Measurements from ENCODE around the gene SPEN. TPM values are rescaled to one million over a fixed set of nuclear protein-coding genes. Genes with fewer than 3 reads are reported as not detected.
A peak's percentile ranks its signal among the peaks of the same experiment; 100 is the strongest.
"Not testable (repeated sequence)": the region's sequence is repeated elsewhere in the genome, so short reads cannot be mapped to it uniquely, and the experiment has no call there.

The SPEN gene
- polyA plus RNA-seq, 1 donor, result 68.7 TPM

DNA sequence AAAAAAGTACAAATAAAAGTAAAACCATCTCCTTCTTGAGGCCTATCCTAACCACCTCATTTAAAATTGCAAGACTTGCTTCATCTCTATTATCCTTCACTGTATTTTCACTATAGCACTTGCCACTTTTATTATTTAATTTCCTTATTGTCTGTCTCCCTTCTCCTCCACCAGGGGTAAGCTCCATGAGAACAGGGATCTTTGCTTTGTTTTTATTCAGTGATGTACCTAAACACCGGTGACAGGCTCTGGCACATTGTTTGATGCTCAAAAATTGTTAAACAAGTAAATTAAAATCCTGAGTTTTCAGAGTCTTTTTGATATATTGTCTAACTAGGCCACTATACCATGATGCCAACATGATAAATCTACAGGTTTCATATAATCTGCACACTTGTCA, 17.2 kb upstream of the SPEN start:
- DNase-seq, result no peak

DNA sequence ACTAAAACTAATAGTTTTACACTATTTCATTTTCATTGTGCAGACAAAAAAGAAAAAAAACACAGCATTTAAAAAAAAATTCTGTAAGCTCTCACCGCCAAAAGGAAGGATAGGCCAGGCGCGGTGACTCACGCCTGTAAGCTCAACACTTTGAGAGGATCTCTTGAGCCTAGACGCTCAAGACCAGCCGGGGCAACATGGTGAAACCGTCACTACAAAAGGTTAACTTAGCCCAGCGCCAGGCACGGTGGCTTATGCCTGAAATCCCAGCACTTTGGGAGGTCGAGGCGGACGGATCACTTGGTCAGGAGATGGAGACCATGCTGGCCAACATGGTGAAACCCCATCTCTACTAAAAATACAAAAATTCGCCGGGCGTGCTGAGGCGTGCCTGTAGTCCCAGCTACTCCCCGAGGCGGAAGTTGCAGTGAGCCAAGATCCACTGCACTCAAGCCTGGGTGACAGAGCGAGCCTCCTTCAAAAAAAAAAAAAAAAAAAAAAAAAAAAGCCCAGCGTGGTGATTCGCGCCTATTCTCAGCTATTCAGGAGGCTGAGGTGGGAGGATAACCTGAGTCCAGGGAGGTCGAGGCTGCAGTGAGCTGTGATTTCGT, 14.3 kb upstream of the SPEN start:
- no peak for DNase-seq

DNA sequence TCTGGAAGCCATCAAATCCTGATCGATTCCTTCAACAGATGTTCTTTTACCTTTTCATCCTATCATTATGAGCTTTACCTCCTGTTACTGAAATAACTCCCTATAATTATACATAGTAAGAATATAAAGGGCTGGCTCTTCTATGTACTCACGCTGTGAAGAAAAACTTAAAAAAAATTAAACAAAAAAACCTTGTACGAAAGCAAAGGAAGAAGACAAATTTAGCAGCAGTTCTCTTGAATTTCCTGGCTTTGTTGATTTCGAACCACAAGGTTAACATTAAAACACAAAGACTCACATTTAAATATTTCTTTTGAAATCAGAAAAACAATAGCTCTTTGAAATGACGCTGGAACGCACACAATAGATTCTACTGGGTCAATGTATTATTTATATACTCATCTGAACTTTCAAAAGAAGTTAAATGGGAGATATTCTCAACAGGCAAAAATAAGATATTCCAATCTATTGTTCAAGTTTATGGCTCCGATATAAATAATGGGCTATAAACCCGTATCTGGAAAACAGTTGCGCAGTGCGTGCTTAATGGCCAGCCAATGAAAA, 13.6 kb upstream of the SPEN start:
- no peak for DNase-seq

DNA sequence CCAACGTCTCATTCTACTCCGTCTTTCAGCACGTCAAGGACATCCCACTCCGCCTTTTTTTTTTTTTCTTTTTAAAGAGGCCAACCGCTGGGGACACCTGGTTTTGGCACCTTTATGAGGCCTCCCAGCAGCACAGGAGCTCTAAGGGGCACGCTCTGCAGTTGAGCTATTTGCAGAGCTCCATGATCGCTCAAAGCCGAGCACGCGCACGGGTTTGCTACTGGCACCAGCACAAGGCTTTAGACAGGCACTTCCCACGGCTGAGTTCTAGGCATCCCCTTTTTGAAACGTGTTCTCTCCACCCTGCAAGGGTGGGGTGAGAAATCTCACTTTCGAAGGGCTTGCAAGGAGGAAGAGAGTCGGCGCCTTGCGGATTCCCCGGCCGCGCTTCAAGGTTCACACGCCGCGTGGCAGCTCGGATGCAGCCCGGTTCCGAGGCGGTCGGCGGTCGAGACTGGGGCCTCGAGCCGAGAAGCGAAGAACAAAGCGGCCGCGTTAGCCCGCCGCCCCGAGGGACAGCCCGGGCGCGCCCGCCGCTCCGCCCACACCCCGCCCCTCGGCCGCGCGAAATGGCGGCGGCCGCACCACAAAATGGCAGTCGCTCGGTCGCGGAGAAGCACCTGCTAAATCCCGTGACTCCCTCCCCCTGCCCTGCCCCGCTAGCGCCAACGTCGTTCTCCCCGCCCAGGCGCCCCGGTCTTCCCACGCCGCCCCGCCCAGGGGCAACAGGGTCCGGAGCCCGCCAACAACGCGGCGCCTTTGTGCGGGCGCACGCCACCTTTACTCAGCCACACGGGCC, 12.9 kb upstream of the SPEN start:
- DNase-seq, result peak; percentile 95

DNA sequence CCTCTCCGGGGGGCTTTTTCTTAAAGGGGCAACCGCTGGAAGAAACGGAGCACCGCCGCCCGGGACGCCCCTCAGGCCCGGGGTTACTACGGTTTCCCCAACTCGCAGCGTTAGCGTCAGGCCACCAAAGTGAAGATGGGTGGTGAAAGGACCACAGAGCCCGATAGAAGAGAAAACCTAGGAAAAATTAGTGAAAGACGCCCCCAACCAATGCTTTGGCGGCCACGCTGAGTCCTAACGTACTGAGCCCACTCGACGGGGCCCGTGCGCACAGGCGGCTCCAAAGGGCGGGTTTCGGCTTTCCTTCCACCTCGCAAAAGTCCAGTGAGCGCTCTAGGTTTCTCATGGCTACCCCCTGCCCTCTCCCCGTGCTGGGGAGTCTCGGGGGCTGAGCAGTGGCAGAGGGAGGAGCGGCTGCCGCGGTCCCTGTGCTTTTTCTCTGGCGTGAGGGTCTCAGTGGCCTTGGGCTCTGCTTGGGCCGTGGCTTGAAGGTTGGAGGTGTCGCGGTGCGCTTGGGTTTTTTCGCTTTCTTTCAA, 12.2 kb upstream of the SPEN start:
- no peak for DNase-seq

DNA sequence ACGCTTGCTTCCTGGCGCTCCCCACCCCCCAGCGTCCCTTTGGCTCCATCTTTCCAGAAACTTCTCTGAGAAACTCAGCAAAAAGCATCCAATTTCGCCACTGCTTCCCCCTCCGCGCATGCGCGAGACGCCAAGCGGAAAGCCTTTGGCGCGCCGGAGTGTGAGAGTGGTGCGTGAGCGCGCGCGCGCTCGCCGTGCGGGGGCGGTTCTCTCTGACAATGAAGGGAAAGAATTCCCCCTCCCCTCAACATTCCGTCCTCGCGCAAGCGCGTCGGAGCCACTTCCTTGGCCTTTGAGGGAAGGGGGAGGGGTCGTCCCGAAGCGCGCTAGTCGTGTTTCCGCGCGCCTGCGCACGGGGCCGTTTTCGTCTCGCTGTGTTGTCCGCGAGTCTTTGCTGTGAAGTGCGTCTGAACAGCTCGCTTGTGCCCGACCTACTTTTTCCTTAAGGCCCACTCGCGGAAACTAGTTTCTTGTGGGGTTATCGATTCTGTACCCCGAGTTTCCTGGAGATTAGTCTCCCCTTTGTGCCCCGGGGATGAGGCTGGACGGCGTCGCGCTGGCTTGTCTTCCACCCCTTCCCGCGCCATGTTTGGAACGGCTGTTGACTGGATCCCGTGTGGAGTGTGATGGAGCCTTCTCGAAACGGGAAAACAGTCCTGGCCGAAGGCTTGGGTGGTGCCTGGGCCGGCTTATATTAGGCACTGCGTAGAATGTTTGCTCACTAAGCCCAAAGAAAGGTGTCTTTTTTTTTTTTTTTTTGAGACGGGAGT, 11.6 kb upstream of the SPEN start:
- DNase-seq, result peak; percentile 100

DNA sequence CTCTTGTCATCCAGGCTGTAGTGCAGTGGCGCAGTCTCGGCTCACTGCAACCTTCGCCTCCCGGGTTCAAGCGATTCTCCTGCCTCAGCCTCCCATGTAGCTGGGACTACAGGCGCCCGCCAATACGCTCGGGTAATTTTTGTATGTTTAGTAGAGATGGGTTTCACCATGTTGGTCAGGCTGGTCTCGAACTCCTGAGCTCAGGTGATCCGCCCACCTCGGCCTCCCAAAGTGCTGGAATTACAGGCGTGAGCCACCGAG, 11.1 kb upstream of the SPEN start:
- not testable (repeated sequence) for DNase-seq

DNA sequence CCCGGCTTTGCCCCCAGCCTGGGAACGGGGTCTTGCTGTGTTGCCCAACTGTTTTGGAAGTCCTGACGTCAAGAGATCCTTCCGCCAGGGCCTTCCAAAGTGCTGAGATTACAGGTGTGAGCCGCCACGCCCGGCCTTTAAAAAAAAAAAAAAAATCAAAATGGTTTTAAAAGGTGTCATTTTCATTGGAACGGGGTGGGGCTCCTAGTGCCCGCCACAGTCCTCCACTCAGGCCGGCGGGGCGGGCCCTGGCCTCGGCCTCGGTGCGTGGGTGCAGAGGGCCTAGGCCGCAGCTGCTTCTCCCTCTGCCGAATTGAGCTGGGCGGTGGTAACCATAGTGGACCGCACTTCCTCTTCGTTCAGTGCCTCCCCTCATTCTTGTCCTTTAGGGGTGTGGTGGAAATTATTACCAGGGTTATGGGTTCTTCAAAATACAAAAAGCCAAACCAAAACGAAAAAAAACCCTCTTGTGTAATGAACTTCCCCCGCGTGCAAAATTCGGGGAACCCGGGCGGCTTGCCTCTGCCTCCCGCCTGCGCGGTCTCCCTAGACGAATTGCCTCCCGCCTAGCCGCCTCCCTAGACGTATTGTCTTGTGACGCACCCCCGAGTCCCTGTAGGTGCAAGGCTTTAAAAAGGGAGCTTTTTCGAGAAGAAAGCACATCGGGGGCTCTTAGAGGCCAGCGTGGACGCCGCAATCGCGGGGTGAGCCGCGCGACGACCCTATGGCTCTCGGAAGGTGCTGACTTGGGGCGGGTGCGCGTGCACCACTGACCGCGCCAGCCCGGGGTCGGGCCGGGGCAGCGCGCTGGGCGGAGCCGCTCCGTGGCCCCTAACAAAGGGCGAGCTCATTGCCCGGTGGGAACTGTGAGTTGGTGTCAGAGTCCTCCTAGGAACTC, 10.5 kb upstream of the SPEN start:
- no peak for DNase-seq

DNA sequence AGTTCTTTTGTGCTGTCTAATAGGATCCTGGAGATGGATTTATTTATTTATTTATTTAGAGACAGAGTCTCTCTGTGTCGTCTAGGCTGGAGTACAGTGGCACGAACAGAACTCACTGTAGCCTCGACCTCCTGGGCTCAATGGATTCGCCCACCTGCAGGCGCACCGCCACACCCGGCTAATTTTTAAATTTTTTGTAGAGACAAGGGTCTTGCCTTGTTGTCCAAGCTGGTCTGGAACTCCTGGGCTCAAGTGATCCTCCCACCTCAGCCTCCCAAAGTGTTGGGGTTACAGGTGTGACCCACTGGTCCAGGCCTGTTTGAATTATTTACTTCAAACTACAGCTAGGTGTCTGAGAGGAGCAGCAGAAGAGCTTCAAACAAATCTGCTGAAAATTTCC, 9.6 kb upstream of the SPEN start:
- DNase-seq, result no peak

DNA sequence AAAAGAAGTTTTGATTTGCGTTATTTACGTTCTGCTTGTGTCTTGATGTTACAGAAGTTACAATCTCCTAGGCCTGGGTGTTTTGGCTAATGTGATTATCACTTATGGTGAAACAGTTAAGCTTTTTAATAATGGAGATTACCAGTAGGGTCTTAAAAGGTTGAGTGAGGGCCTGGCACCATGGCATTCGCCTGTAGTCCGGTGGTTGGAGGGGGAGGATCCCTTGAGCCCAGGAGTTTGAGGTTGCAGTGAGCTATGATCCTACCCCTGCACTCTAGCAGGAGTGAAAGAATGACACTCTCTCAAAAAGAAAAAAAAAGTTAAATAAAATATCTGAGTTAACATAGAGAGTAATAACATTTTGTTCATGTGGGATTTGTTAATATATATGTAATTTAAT, 8.8 kb upstream of the SPEN start:
- no peak for DNase-seq

DNA sequence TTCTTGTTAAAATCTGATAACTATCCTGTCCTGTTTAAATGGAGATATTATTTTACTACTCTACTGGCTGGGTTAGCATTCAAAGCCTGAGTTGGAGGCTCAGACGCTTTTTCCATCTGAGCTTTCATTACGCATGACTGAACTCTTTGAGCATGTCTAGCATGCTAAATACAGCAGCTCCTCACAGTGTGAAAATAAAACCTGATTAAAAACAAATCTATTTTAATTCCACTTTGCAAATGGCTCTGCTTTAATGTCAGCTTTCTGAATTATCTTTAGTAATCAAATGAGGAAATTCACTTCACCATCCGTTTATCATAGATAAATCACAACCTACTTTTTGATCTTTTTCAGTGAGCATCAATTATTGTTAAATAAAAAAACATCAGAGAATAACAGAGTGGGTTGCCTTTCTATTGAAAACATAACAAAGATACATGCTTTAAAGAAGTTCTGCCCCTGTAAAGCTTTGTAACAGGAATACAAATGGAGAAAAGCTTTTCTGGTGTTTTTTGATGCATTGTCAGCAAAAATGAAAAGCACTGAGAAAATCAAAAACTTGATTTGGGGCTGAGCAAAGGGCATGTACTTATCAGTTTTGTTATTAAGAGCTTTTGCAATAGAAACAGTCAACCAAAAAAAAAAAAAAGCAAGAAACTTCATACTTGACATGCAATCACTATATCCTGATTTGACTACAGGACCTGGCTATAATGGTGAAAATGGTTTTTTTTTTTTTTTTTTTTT, 3.5 kb upstream of the SPEN start:
- peak; percentile 65 for DNase-seq

DNA sequence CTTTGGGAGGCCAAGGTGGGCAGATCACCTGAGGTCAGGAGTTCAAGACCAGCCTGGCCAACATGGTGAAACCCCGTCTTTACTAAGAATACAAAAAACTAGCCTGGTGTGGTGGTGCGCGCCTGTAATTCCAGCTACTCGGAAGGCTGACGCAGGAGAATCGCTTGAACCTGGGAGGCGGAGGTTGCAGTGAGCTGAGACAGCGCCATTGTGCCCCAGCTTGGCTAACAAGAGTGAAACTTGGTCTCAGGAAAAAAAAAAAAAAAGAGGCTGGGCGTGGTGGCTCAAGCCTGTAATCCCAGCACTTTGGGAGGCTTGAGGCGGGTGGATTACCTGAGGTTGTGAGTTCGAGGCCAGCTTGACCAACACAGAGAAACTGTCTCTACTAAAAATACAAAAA, 1.5 kb upstream of the SPEN start:
- not testable (repeated sequence) for DNase-seq

DNA sequence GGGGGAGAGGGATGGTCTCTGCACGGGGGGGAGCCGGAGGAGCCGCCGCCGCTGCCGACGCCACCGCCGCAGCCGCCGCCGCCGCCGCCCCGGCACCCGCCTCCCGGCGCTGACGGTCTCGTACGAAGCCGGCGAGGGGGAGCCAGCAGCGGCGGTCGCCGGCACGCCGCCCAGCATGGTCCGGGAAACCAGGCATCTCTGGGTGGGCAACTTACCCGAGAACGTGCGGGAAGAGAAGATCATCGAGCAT, 311 bp downstream of the SPEN start:
- no peak for DNase-seq

DNA sequence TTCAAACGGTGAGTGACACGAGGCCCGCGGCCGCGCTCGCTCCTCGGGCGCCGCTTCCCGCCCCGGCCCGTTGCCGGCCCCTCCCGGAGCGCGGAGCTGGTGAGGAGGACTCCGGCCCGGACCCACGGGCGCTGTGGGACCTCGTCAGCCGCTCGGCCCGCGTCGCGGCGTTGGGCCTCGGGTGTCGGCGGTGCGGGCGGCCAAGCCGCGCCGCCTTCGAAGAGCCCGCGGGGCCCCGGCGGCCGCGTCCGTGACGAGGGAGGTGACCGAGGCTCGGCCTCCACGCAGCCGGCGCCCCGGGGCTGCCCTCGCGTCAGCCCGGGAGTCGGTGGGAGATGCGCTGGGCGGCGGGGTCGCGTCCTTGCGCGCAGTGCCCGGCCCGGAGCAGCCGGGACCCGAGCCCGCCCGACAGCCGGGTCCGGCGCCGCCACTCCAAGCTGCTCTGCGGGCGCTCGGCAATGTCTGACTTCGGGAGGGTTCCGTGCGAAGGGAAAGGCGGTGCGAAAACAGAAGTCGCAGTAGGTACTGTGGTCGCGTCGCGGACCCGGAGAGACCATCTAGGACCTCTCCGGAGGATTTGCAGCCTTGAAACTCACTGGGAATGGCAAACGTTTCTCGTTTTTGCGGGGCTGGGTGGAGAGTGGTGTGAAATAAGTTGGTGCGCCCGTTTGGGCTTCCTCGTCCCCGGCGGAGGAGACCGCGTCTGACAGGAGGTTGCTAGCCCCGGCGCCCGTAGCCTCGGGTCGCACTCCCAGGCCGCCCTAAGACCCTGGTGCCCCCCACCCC, 829 bp downstream of the SPEN start:
- DNase-seq, result no peak

DNA sequence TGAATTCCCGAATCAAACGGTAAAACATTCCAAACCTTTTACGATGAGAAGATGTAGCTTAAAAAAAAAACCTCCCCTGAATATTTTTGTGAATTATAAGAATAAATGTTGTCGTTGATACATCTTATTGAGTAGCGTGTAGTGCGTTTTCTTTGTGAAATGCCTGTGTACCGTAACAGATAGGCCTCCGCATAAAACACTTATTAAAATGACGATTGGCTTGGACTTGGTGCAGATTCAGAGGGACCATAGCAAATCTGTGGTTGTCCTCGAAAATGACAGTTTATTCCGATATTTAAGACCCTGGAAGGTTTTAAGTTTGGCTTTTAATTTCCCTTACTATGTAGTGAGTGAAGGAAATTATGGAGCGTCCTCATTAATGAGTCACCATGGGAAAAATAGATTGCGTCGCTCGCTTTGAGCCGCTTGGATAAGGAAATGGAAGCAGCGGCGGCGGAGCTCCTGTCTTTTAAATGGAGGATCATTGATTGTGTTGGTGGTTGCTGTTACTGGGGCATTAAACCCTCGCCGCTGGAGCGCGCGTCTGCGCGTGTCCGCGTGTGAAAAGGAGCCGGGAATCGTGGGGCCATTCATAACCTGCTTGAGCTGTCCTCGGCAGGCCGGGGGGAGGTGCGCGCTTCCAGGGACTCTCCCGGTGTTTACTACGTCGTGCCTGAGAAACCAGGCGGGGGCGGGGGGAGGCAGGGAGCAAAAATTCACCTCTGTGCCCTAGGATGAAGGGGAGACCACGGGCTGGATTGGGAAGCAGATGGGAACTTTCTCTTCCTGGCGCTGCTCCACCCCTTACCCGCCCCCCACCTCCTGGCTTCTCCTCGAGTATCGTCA, 1.6 kb downstream of the SPEN start:
- DNase-seq, result peak; percentile 91

DNA sequence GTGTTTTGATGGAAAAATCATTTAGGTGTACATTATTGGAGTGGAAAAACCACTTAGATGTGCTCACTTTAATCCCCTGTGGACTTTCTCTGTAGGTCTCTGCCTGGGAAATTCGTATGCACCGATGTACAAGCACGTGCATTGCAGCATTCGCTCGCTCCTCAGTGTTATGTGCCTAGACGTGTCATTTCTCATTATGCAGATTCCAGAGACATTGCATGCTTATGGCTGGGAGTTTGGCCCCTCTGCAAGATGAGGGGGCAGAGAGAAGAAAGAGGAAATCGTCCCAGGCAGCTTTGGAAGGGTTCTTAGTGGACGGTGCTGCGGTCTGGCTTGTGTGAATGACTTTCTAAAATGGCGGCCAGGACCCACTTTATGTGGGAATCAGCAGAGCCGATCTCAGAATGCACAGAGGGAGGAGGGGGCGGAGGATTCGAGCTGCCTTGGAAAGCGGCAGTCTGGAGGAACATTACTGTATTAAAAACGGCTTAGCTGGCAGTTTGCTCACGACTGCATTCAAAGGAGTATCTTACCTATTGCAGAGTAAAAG, 2.3 kb downstream of the SPEN start:
- DNase-seq, result peak; percentile 86

DNA sequence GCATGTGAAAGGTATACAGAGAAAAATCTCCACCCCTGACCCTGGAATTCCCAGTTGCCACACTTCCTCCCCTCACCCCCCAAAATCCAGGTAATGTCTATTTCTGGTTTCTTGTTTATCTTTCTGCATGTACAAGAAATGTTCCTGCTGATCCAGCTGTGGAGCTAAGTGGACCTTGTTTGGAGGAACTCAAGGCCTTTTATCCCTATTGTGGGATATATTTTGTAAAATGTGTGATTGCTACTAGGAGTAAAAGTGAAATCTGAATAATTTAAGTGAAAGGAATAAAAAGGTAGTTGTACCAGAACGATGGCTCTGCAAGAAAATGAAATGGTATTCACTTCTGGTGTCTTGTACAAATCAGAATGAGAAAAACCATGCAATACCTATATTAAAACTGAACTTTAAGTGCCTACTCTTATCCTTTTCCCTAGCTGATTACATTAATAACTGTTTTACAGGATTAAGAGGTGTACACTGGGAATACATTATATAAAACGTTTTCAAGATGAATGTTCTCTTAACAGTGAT, 3.0 kb downstream of the SPEN start:
- DNase-seq, result no peak

DNA sequence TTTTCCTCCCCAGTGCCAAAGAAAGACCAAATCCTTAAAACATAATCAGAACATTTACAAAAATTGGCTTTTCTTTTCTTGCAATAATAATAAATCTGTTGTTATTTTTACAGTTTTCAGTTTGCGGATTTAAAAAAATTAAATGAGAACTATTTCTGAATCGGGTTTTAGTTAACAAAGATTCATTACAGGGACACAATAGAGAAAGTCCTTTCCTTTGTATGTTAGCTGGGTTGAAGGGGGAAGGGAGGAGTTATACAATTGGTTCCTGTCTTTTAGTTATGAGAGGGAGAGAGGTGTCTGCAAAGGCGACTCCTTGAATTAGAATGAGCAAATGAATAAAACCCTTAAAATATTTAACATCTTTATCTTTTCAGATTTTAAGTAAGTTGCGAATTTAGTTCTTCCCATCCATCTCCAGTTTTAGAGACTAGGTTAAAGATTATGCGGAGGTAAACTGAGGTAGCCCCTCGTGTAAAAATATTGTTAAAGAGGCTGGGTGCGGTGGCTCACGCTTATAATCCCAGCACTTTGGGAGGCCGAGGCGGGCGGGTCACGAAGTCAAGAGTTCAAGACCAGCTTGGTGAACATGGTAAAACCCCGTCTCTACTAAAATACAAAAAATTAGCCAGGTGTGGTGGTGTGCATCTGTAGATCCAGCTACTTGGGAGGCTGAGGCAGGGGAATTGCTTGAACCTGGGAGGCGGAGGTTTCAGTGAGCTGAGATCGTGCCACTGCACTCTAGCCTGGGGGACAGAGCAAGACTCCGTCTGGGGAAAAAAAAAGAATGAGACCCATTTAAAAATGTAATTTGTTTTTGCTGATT, 3.9 kb downstream of the SPEN start:
- no peak for DNase-seq

All from left kidney (tissue), 2 donors.